SK-N-SH (cell line): ENCODE data around the gene PLSCR3. TPM values are rescaled to one million over a fixed set of nuclear protein-coding genes. Genes with fewer than 3 reads are reported as not detected.

ENCODE experiments used
- CTCF ChIA-PET: fragments of 300-600, 350-600 bp; formaldehyde crosslinking; extraction: SDS; loops from one replicate; lab custom pipeline; 2021; lab: Yijun Ruan, JAX
- POLR2A ChIA-PET: fragments of 350-600 bp; sonication (Branson Sonifier 250); formaldehyde crosslinking; extraction: SDS; loops from one replicate; lab custom pipeline; 2020; ENCODE audit warnings: antibody characterized with exemption, inconsistent platforms; lab: Yijun Ruan, JAX
- DNase-seq: peaks from one replicate; pipeline ENCODE4 v3.0.0; 2012
- H2AFZ ChIP-seq: fragments of 200-600 bp; sonication (generic); 2 replicates; pipeline ENCODE4 v1.8.1; 2016; ENCODE audit warnings: antibody characterized with exemption, mild to moderate bottlenecking, low read depth
- H3F3A ChIP-seq: fragments of 200-600 bp; sonication (generic); replicated peaks from 2 replicates; pipeline ENCODE3; 2016; ENCODE audit warnings: antibody characterized with exemption, mild to moderate bottlenecking; ENCODE audit not compliant: insufficient read depth
- H3K27ac ChIP-seq, 2 experiments: fragments of 200-500 bp in 1 of 2; fragments of 200-600 bp in 1 of 2; sonication (Bioruptor generic) in 1 of 2; sonication (generic), shearing (Covaris generic) in 1 of 2; 2 replicates each; pipeline versions ENCODE4 v1.5.1 to v1.6.1; 2014 to 2016; ENCODE audit warnings: low read depth in 2 of 2, inconsistent platforms in 1 of 2, low read length in 1 of 2, mild to moderate bottlenecking in 1 of 2, mixed read lengths in 1 of 2
- H3K27me3 ChIP-seq: fragments of 200-600 bp; sonication (generic), shearing (Covaris generic); 2 replicates; pipeline ENCODE4 v1.6.1; 2016; ENCODE audit warnings: mixed run types; ENCODE audit not compliant: insufficient read depth
- H3K36me3 ChIP-seq, 2 experiments: fragments of 200-500 bp in 1 of 2; fragments of 200-600 bp in 1 of 2; sonication (Bioruptor generic) in 1 of 2; sonication (generic) in 1 of 2; replicated peaks in 1 of 2; 2 replicates each; pipeline versions ENCODE3 to v1.5.1; 2014 to 2016; ENCODE audit warnings: low read length in 1 of 2, mild to moderate bottlenecking in 1 of 2; ENCODE audit not compliant: insufficient read depth in 2 of 2, control insufficient read depth in 1 of 2
- H3K4me1 ChIP-seq, 2 experiments: fragments of 200-500 bp in 1 of 2; fragments of 200-600 bp in 1 of 2; sonication (Bioruptor generic) in 1 of 2; sonication (generic), shearing (Covaris generic) in 1 of 2; 2 replicates each; pipeline versions ENCODE4 v1.5.1 to v1.6.1; 2014 to 2016; ENCODE audit warnings: low read depth in 1 of 2, low read length in 1 of 2, mixed run types in 1 of 2; ENCODE audit not compliant: insufficient read depth in 2 of 2, control insufficient read depth in 1 of 2
- H3K4me2 ChIP-seq: fragments of 200-600 bp; sonication (generic), shearing (Covaris generic); 2 replicates; pipeline ENCODE4 v1.6.1; 2017; ENCODE audit warnings: mixed run types
- H3K4me3 ChIP-seq, 2 experiments: fragments of 200-500 bp in 1 of 2; fragments of 200-600 bp in 1 of 2; sonication (Bioruptor generic) in 1 of 2; sonication (generic), shearing (Covaris generic) in 1 of 2; 2 replicates each; pipeline versions ENCODE4 v1.5.1 to v1.8.1; 2014 to 2016; ENCODE audit warnings: low read depth in 2 of 2, inconsistent platforms in 1 of 2, low read length in 1 of 2, mild to moderate bottlenecking in 1 of 2, mixed read lengths in 1 of 2, moderate library complexity in 1 of 2
- H3K79me2 ChIP-seq: fragments of 200-600 bp; sonication (generic); 2 replicates; pipeline ENCODE4 v1.8.1; 2017; ENCODE audit warnings: mild to moderate bottlenecking; ENCODE audit not compliant: insufficient read depth
- H3K9ac ChIP-seq: fragments of 200-600 bp; sonication (generic); 2 replicates; pipeline ENCODE4 v1.6.1; 2017; ENCODE audit warnings: mixed run types
- H3K9me2 ChIP-seq: fragments of 200-600 bp; sonication (generic); 2 replicates; pipeline ENCODE4 v1.6.1; 2017; ENCODE audit warnings: mixed run types
- H3K9me3 ChIP-seq: fragments of 200-600 bp; sonication (generic); 2 replicates; pipeline ENCODE4 v1.6.1; 2017; ENCODE audit warnings: mixed run types, mild to moderate bottlenecking, moderate library complexity
- H4K20me1 ChIP-seq: fragments of 200-600 bp; sonication (generic); 2 replicates; pipeline ENCODE4 v1.6.1; 2017; ENCODE audit warnings: mild to moderate bottlenecking, mixed run types; ENCODE audit not compliant: insufficient read depth
- CHD2 ChIP-seq: fragments of 150-350 bp; IDR thresholded peaks from 2 replicates; pipeline ENCODE4 v1.6.1; 2018; ENCODE audit warnings: low read length; ENCODE audit not compliant: partially characterized antibody
- IRF3 ChIP-seq: fragments of 150-350 bp; IDR thresholded peaks from 2 replicates; pipeline ENCODE4 v1.6.1; 2016; ENCODE audit warnings: mild to moderate bottlenecking, low read depth, low read length
- JUND ChIP-seq: IDR thresholded peaks from 2 replicates; pipeline ENCODE4 v1.4.0; 2012
- REST ChIP-seq: IDR thresholded peaks from 2 replicates; pipeline ENCODE4 v1.6.1; 2012; ENCODE audit warnings: mild to moderate bottlenecking, low read depth, low read length, moderate library complexity
- WGBS: methylation state at CpG from one replicate; pipeline ENCODE4 v1.1.6; 2017; ENCODE audit warnings: low lambda C conversion rate; 5-methylcytosine and 5-hydroxymethylcytosine counted together
- polyA plus RNA-seq, 3 experiments: library from polyadenylated mRNA; depleted of rRNA; stranded (reverse); fragments of >200 nt; gene quantifications; 2 replicates each; pipeline ENCODE4 v1.2.3, GENCODE V29; 2012
- TF ChIP-seq, protein P1 (sequence below): IDR thresholded peaks from 2 replicates; pipeline ENCODE4 v1.4.0; 2012; ENCODE audit warnings: low read depth

Gene PLSCR3
- polyA plus RNA-seq, 1 of the 3 experiments (the other 2 are of a cell fraction), result 95.0 TPM

DNA sequence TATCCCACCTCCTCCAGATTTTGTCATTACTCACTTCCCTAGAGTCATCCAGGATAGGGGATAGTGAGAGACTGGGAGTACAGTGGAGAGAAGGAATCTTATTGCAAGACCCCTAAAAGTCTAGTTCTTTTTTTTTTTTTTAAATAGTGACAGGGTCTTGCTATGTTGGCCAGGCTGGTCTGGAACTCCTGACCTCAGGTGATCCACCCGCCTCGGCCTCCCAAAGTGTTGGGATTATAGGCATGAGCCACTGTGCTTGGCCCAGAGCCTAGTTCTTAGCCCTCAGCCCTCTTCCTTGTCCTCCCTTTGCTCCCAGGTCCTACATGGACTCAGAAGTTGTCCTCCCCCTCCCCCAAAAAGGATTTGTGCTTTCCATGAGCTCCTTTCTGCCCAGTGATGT, 47.8 kb upstream of the PLSCR3 start:
- ChIA-PET CTCF (interaction anchor here (1.1 to 1.4 kb wide), 2 partner anchors 11 to 87 kb away, joined by 3 to 11 read pairs; no protein-coding TSS in a partner anchor), POLR2A (interaction anchor here (0.5 to 3.3 kb wide), 3 partner anchors 38 to 96 kb away, joined by 3 to 19 read pairs (median 13); partner anchors contain the start of genes POLR2A and TMEM256)
- no peaks in the 10 kb centered on the region for H3K9me3 ChIP-seq
- peaks cover 0 to 4% of the 10 kb centered on the region in 2 experiments for H3K36me3 ChIP-seq
- TF ChIP-seq REST, result no peak
- peaks cover 18% of the 10 kb centered on the region for H3F3A ChIP-seq
- no peaks in the 10 kb centered on the region for H3K27me3 ChIP-seq
- H2AFZ ChIP-seq, result no peak overlapping the region
- H3K9me2 ChIP-seq, result no peaks in the 10 kb centered on the region
- no peaks in the 10 kb centered on the region for H3K79me2 ChIP-seq
- no peak overlapping the region for H3K4me2 ChIP-seq
- H3K4me1 ChIP-seq, result peaks cover 7 to 23% of the 10 kb centered on the region in 2 experiments; a peak in 2 of 4 replicates
- no peak overlapping the region for H3K4me3 ChIP-seq
- WGBS, result 89% methylated on average over 2 of the region's 2 CpGs
- H3K27ac ChIP-seq, result no peak overlapping the region
- no peak overlapping the region for H3K9ac ChIP-seq
- no peak for DNase-seq
- H4K20me1 ChIP-seq, result no peaks in the 10 kb centered on the region

GRCh38 chr17:7441266-7441665, 46.9 kb upstream of the PLSCR3 start:
- peak overlapping the region; percentile 95; the same call in 1 of the 2 replicates for H3K4me2 ChIP-seq
- TF ChIP-seq CHD2, result no peak
- TF ChIP-seq, protein P1, sequence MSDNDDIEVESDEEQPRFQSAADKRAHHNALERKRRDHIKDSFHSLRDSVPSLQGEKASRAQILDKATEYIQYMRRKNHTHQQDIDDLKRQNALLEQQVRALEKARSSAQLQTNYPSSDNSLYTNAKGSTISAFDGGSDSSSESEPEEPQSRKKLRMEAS, result 0 out of 2 replicates have a peak, but pooled peaks have one; percentile 4
- 0 out of 2 replicates have a peak, but pooled peaks have one; percentile 1 for TF ChIP-seq JUND
- TF ChIP-seq IRF3, result no peak
- peak overlapping the region in 1 of 2 experiments; percentile 97; a peak in 2 of 4 replicates for H3K27ac ChIP-seq
- CTCF ChIA-PET, result interaction anchor here (0.7 to 1.6 kb wide), 6 partner anchors 12 to 119 kb away, joined by 3 to 11 read pairs (median 4); no protein-coding TSS in a partner anchor
- H3K9me2 ChIP-seq, result no peaks in the 10 kb centered on the region
- peak overlapping the region in 1 of 2 experiments; percentile 67; a peak in 1 of 4 replicates for H3K4me3 ChIP-seq
- POLR2A ChIA-PET, result interaction anchor here (0.7 to 3.3 kb wide), 9 partner anchors 9 to 766 kb away, joined by 3 to 19 read pairs (median 4); partner anchors contain the start of genes NEURL4, POLR2A, TMEM256 and ZBTB4
- peaks cover 0 to 4% of the 10 kb centered on the region in 2 experiments for H3K36me3 ChIP-seq
- H3K9me3 ChIP-seq, result no peaks in the 10 kb centered on the region
- H3F3A ChIP-seq, result peaks cover 18% of the 10 kb centered on the region
- no peaks in the 10 kb centered on the region for H3K27me3 ChIP-seq
- no peak for DNase-seq
- peaks cover 7 to 28% of the 10 kb centered on the region in 2 experiments; a peak in 2 of 4 replicates for H3K4me1 ChIP-seq
- H4K20me1 ChIP-seq, result no peaks in the 10 kb centered on the region
- H3K9ac ChIP-seq, result no peak overlapping the region
- 0 out of 2 replicates have a peak, but pooled peaks cover 4% of the 10 kb centered on the region for H3K79me2 ChIP-seq
- 83% methylated on average over 7 of the region's 7 CpGs for WGBS
- H2AFZ ChIP-seq, result no peak overlapping the region
